Measurements from ENCODE around the gene RFC1.

GRCh38 chr4:39337841-39338240 lies 28.3 kb downstream of the RFC1 start:
- TF ChIP-seq, protein P1, sequence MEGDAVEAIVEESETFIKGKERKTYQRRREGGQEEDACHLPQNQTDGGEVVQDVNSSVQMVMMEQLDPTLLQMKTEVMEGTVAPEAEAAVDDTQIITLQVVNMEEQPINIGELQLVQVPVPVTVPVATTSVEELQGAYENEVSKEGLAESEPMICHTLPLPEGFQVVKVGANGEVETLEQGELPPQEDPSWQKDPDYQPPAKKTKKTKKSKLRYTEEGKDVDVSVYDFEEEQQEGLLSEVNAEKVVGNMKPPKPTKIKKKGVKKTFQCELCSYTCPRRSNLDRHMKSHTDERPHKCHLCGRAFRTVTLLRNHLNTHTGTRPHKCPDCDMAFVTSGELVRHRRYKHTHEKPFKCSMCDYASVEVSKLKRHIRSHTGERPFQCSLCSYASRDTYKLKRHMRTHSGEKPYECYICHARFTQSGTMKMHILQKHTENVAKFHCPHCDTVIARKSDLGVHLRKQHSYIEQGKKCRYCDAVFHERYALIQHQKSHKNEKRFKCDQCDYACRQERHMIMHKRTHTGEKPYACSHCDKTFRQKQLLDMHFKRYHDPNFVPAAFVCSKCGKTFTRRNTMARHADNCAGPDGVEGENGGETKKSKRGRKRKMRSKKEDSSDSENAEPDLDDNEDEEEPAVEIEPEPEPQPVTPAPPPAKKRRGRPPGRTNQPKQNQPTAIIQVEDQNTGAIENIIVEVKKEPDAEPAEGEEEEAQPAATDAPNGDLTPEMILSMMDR (IDR thresholded peaks at IDR 0.05; ENCODE audit: low read depth, low read length, poor library complexity, severe bottlenecking): no peak
- TF ChIP-seq EZH2phosphoT487 (IDR thresholded peaks at IDR 0.05; ENCODE audit: borderline replicate concordance, low read length): no peak
